ENCODE measurements around the gene LINGO1. TPM values are rescaled to one million over a fixed set of nuclear protein-coding genes. Genes with fewer than 3 reads are reported as not detected.

LINGO1 gene
- total and polyA plus RNA-seq, 2 of the 8 experiments (the other 6 are each of a cell fraction or from before 2014, with no cell fraction given), result 57.1 to 114 TPM

DNA sequence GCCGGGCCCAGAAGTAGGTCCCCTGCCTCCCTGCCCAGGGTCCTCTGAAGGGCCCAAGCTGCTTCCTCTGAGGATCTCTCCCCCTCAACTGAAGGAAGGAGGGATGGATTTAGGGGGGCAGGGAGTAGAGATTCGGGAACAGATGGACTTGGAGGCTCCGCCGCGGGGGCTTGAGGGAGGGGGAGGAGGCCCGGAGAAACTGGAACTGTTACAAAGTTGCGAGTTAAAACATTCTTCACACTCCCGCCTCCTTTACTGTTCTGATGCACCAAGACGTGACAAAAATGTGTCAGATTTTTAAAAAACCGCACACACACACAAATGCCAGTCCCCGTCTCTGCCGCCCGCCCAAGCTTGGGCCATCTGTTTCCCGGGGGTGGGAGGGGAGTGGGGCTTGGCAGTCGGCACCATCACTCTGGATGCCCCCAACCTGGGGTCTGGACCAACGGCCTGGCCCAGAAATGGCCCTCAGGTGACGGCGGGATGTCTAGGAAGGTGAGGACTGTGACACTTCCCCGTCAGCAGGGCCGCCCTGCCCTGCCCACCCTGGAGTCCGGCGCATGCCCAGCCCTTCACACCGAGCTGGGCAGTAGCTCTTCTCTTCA lies 25.0 kb upstream of the LINGO1 start (continued):
- TF ChIP-seq, protein P1, sequence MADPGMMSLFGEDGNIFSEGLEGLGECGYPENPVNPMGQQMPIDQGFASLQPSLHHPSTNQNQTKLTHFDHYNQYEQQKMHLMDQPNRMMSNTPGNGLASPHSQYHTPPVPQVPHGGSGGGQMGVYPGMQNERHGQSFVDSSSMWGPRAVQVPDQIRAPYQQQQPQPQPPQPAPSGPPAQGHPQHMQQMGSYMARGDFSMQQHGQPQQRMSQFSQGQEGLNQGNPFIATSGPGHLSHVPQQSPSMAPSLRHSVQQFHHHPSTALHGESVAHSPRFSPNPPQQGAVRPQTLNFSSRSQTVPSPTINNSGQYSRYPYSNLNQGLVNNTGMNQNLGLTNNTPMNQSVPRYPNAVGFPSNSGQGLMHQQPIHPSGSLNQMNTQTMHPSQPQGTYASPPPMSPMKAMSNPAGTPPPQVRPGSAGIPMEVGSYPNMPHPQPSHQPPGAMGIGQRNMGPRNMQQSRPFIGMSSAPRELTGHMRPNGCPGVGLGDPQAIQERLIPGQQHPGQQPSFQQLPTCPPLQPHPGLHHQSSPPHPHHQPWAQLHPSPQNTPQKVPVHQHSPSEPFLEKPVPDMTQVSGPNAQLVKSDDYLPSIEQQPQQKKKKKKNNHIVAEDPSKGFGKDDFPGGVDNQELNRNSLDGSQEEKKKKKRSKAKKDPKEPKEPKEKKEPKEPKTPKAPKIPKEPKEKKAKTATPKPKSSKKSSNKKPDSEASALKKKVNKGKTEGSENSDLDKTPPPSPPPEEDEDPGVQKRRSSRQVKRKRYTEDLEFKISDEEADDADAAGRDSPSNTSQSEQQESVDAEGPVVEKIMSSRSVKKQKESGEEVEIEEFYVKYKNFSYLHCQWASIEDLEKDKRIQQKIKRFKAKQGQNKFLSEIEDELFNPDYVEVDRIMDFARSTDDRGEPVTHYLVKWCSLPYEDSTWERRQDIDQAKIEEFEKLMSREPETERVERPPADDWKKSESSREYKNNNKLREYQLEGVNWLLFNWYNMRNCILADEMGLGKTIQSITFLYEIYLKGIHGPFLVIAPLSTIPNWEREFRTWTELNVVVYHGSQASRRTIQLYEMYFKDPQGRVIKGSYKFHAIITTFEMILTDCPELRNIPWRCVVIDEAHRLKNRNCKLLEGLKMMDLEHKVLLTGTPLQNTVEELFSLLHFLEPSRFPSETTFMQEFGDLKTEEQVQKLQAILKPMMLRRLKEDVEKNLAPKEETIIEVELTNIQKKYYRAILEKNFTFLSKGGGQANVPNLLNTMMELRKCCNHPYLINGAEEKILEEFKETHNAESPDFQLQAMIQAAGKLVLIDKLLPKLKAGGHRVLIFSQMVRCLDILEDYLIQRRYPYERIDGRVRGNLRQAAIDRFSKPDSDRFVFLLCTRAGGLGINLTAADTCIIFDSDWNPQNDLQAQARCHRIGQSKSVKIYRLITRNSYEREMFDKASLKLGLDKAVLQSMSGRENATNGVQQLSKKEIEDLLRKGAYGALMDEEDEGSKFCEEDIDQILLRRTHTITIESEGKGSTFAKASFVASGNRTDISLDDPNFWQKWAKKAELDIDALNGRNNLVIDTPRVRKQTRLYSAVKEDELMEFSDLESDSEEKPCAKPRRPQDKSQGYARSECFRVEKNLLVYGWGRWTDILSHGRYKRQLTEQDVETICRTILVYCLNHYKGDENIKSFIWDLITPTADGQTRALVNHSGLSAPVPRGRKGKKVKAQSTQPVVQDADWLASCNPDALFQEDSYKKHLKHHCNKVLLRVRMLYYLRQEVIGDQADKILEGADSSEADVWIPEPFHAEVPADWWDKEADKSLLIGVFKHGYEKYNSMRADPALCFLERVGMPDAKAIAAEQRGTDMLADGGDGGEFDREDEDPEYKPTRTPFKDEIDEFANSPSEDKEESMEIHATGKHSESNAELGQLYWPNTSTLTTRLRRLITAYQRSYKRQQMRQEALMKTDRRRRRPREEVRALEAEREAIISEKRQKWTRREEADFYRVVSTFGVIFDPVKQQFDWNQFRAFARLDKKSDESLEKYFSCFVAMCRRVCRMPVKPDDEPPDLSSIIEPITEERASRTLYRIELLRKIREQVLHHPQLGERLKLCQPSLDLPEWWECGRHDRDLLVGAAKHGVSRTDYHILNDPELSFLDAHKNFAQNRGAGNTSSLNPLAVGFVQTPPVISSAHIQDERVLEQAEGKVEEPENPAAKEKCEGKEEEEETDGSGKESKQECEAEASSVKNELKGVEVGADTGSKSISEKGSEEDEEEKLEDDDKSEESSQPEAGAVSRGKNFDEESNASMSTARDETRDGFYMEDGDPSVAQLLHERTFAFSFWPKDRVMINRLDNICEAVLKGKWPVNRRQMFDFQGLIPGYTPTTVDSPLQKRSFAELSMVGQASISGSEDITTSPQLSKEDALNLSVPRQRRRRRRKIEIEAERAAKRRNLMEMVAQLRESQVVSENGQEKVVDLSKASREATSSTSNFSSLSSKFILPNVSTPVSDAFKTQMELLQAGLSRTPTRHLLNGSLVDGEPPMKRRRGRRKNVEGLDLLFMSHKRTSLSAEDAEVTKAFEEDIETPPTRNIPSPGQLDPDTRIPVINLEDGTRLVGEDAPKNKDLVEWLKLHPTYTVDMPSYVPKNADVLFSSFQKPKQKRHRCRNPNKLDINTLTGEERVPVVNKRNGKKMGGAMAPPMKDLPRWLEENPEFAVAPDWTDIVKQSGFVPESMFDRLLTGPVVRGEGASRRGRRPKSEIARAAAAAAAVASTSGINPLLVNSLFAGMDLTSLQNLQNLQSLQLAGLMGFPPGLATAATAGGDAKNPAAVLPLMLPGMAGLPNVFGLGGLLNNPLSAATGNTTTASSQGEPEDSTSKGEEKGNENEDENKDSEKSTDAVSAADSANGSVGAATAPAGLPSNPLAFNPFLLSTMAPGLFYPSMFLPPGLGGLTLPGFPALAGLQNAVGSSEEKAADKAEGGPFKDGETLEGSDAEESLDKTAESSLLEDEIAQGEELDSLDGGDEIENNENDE (IDR thresholded peaks at IDR 0.05; ENCODE audit: insufficient replicate concordance, low read length), result no peak
- TF ChIP-seq JUN (IDR thresholded peaks at IDR 0.05; ENCODE audit: low read depth, low read length), result no peak
- TF ChIP-seq KDM5A (IDR thresholded peaks at IDR 0.05; ENCODE audit: low read length), result no peak
- TF ChIP-seq MAFK (IDR thresholded peaks at IDR 0.05; ENCODE audit: low read depth, low read length), result no peak
- TF ChIP-seq SIX5 (IDR thresholded peaks at IDR 0.05; ENCODE audit: low read depth, low read length), result no peak
- TF ChIP-seq BACH1 (IDR thresholded peaks at IDR 0.05; ENCODE audit: low read length), result no peak
- no peak for TF ChIP-seq GABPA (IDR thresholded peaks at IDR 0.05; ENCODE audit: borderline replicate concordance, insufficient read depth, low read length)

All from H1 (cell line).